IPS DF 6.9 (cell line): ENCODE results near the gene CORO2B.

Experiments
- DNase-seq: peaks from one replicate; pipeline ENCODE4 v3.0.0-alpha.2; 2013; ENCODE audit warnings: low read depth, low spot score
- H3K27ac ChIP-seq: one replicate; pipeline ENCODE4 v1.5.1; 2013; ENCODE audit warnings: low read length, control low read depth
- H3K27me3 ChIP-seq: 2 replicates; pipeline ENCODE4 v1.6.1; 2013; ENCODE audit warnings: mild to moderate bottlenecking, low read length; ENCODE audit not compliant: control insufficient read depth, insufficient read depth
- H3K36me3 ChIP-seq: 2 replicates; pipeline ENCODE4 v1.6.1; 2013; ENCODE audit warnings: low read length; ENCODE audit not compliant: control insufficient read depth, insufficient read depth
- H3K4me1 ChIP-seq: 2 replicates; pipeline ENCODE4 v1.6.1; 2013; ENCODE audit warnings: low read length; ENCODE audit not compliant: control insufficient read depth, insufficient read depth
- H3K4me3 ChIP-seq: 2 replicates; pipeline ENCODE4 v1.5.1; 2013; ENCODE audit warnings: mild to moderate bottlenecking, low read length
- H3K9me3 ChIP-seq: 2 replicates; pipeline ENCODE4 v1.6.1; 2013; ENCODE audit warnings: low read length, inconsistent platforms; ENCODE audit not compliant: control insufficient read depth, insufficient read depth
- WGBS: extraction: QIAGEN DNeasy Blood & Tissue Kit; methylation state at CpG from one replicate; pipeline ENCODE4 v1.1.7; 2013; ENCODE audit warnings: mixed read lengths, missing lambda C conversion rate; ENCODE audit not compliant: insufficient read length, insufficient coverage; 5-methylcytosine and 5-hydroxymethylcytosine counted together

CORO2B gene

DNA sequence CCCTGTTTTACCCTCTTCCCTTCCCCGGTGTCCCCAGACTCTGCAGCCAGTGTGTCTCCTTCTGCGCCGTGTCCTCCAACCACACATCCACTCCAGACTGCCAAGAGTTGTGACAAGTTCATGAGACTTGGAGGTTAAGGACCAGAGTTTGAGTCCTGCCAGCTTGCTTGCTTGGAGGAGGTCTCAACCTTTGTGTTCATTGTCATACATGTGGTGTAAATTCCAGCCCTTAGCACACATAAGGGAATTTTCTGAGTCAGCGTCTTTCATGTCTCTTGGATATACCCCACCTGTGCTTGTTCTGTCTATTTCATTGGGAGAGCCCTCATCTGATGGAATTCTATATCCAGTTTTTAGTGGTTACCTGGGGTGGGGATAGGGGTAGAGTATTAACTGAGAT, 13.3 kb downstream of the CORO2B start:
- Histone ChIP-seq H3K36me3 (no peaks in the 10 kb centered on the region), H3K4me3 (no peak overlapping the region), H3K4me1 (peaks cover 2% of the 10 kb centered on the region; the same call in 1 of the 2 replicates), H3K9me3 (no peaks in the 10 kb centered on the region), H3K27me3 (no peaks in the 10 kb centered on the region), H3K27ac (no peak overlapping the region)
- no CpG with 5 or more reads among the region's 4 CpGs for whole genome bisulfite sequencing
- no peak for DNase-seq

DNA sequence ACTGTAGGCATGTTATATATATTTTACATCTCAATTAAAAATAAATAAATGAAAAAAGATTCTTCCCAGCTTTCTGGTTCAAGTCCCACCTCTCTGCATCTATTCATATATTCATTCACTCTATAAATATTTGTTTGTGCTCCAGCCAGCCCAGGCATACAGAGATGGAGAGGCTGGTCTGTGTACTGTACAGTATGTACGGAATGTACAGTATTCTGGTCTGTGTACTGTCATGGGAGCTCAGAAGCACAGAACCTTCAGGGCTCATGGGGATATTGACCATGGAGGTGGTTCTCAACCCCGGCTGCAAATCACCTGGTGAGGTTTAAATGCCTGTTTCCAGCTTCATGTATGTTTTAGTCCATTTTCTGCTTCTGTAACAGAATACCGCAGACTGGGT, 13.8 kb downstream of the CORO2B start:
- WGBS = no CpG with 5 or more reads among the region's 3 CpGs
- no peak for DNase-seq
- peaks cover 2% of the 10 kb centered on the region; the same call in 1 of the 2 replicates for H3K4me1 ChIP-seq
- H3K36me3 ChIP-seq = no peaks in the 10 kb centered on the region
- no peak overlapping the region for H3K27ac ChIP-seq
- no peaks in the 10 kb centered on the region for H3K27me3 ChIP-seq
- H3K4me3 ChIP-seq = no peak overlapping the region
- H3K9me3 ChIP-seq = no peaks in the 10 kb centered on the region

DNA sequence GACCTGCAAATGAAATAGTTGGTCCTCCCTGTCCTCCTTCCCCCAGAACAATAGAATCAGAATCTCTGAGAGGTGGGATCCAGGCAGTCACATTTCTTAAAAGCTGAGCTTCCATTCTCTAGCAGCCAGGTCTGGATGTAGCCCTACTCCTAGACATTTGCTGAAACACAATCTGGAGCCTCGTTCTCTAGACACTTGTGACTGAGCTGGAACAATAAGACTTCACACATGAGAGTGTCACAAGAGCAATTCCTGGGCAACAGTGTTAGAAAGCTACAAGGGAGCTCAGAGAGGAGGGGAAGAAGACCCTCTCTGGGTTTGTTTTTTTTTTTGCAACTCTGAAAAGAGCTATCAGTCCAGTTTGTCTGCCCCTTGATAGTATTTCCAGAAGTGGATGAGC, 14.5 kb downstream of the CORO2B start:
- no peaks in the 10 kb centered on the region for H3K27me3 ChIP-seq
- WGBS = no CpG with 5 or more reads among the region's 1 CpG

DNA sequence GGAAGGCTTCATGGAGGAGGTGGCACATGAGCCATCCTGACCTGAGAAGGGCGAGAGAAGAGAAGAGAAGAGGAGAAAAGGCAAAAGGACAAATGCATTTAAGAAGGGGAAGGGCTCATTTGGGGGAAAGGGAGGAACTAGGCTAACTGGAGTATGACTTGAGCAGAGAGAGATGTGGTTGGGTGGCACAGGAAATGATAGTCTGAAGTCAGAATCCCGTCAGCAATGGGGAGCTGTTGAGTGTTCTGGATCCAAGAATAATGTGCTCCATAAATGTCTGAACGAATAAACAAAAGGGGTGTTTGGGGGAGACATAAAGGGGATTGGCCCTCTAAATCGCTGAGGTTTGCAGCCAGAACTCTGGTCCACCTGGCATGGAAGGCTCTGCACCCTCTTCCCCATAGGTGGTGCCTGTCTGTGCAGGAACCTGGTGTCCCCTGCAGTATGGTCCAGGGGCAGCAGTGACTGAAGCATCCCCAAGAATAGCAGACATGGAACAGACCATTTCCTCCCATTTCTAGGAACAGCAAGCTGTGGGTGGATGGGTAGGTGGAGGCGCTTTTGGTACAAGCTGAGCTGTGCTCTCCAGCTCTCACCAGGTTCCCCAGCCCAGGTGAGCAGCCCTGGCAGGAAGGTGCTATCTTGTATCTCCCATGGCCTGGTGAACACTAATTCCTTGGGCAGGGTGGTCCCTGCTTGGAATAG, 15.2 kb downstream of the CORO2B start:
- no CpG with 5 or more reads among the region's 5 CpGs for WGBS
- Histone ChIP-seq H3K9me3 (no peaks in the 10 kb centered on the region), H3K36me3 (no peaks in the 10 kb centered on the region), H3K27me3 (no peaks in the 10 kb centered on the region), H3K4me3 (no peak overlapping the region), H3K4me1 (peaks cover 2% of the 10 kb centered on the region), H3K27ac (no peak overlapping the region)
- DNase-seq = no peak

More for the DNA sequence above, 14.5 kb downstream of the CORO2B start:
- no peak overlapping the region for H3K27ac ChIP-seq
- peaks cover 2% of the 10 kb centered on the region for H3K4me1 ChIP-seq
- no peak overlapping the region for H3K4me3 ChIP-seq
- H3K9me3 ChIP-seq = no peaks in the 10 kb centered on the region
- no peaks in the 10 kb centered on the region for H3K36me3 ChIP-seq
- no peak for DNase-seq

DNA sequence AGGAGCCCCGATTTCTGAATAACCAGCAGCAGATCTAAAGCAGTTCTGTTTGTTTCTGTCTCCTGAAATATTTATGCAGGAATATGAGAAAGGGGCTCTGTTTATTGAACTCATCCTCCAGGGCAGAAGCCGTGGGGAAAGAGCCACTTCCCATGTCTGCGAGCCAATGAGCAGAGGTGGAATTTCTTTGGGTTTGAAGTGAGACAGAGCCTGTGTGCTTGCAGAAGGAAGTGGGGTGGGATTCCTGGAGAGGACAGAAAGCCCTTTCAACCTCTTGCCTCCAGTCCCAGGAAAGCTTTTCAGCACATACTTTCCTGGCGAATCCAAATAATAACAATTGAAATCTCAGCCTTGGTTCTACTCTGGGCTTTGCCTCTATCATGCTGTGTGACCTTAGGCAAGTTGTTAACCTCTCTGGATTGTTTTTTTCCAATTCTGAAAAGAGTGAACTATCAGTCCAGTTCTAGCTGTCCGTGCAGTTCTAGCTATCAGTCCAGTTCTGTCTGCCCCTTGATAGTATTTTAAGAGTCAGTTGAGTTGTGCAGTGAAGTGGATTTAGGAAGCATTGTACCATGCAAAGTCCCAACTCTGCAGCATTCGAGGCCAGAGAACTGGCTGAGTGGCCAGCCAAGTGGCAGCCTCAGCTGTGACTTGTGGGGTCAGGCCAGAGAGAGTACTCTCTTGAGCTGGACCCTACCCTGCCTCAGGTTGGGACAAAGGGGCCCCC, 15.9 kb downstream of the CORO2B start:
- Histone ChIP-seq H3K4me3 (no peak overlapping the region), H3K4me1 (peaks cover 5% of the 10 kb centered on the region), H3K9me3 (no peaks in the 10 kb centered on the region), H3K27ac (no peak overlapping the region), H3K36me3 (no peaks in the 10 kb centered on the region), H3K27me3 (no peaks in the 10 kb centered on the region)
- no peak for DNase-seq
- no CpG with 5 or more reads among the region's 6 CpGs for WGBS

DNA sequence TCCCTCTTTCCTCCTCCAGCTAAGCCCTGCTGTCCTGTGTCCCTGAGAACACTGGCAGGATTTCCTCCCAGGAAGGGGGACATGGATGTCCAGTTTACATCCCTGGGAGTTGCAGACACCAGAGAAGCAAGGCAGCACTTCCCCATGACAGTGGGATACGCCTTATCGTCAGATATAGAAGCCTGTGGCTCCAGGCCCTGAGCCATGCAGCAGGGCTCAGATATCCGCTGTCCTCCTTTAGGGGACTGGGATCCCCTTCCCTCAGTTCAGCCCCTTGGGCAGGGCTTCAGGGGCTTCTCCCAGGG, 16.4 kb downstream of the CORO2B start:
- no peak for DNase-seq
- H3K27ac ChIP-seq = no peak overlapping the region
- no peak overlapping the region for H3K4me3 ChIP-seq
- WGBS = no CpG with 5 or more reads among the region's 3 CpGs
- no peaks in the 10 kb centered on the region for H3K36me3 ChIP-seq
- H3K27me3 ChIP-seq = no peaks in the 10 kb centered on the region
- H3K4me1 ChIP-seq = peaks cover 10% of the 10 kb centered on the region
- no peaks in the 10 kb centered on the region for H3K9me3 ChIP-seq

DNA sequence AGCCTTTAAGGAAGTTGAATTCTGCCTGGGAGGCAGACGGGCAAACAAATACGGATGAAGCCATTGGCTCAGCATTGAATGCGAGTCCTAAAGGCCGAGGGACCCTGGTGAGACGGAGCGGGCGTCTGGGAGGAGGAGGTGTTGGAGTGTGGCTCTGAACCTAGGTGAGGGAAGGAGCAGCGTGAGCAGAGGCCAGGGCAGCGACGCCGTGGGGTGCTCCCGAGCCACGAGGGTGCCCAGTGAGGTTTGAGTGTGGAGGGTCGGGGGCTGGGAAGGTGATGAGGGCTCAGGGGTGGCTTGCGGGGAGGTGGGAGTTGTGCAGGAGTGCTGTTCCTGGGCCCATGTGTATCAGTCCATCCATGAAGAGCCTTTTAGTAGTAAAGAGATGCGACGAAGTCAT, 17.0 kb downstream of the CORO2B start:
- no CpG with 5 or more reads among the region's 17 CpGs for WGBS
- Histone ChIP-seq H3K27me3 (no peaks in the 10 kb centered on the region), H3K36me3 (no peaks in the 10 kb centered on the region)

DNA sequence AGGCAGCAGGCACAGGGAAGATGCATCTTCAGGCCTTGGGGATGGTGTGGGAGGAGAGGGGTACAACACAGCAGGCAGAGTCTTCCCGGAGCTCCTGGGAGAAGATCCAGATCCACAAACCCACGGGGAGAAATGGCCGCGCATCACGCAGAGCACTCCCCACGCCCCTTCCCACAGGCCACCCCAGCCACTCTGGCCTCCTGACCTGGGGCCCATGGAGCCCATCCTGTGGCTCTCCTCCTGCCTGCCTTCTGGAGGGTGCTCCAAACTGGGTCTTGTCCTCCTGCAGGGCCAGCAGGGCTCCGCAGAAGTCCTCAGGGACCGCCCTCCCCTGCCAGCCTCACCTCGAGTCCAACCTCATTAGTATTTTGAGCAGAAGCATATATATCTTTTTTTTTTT, 17.9 kb downstream of the CORO2B start:
- Histone ChIP-seq H3K4me1 (peaks cover 12% of the 10 kb centered on the region), H3K36me3 (no peaks in the 10 kb centered on the region), H3K27me3 (no peaks in the 10 kb centered on the region), H3K27ac (no peak overlapping the region), H3K4me3 (no peak overlapping the region), H3K9me3 (no peaks in the 10 kb centered on the region)
- WGBS = no CpG with 5 or more reads among the region's 9 CpGs
- DNase-seq = no peak

More for the DNA sequence above, 17.0 kb downstream of the CORO2B start:
- Histone ChIP-seq H3K27ac (no peak overlapping the region), H3K9me3 (no peaks in the 10 kb centered on the region), H3K4me3 (no peak overlapping the region), H3K4me1 (peaks cover 12% of the 10 kb centered on the region)
- DNase-seq = no peak

DNA sequence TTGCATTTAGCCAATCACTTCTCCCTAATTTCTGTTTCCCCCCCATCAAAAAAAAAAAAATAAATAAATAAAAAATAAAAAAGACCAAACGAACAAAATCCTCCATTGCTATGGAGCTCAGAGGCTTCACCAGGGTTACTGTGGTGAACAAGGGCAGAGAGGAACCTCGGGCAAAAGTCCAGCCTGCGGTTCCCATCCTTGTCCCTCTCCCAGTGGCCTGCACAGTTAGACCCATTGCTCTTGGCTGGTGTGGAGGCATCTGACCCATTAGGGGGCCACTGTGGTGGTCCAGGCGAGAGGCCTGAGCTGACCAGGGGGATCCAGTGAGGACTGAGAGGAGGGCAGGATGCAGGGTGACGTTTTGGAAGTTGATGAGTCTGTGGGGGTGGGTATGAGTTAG, 18.8 kb downstream of the CORO2B start:
- Histone ChIP-seq H3K4me1 (peaks cover 12% of the 10 kb centered on the region), H3K9me3 (no peaks in the 10 kb centered on the region), H3K27me3 (no peaks in the 10 kb centered on the region), H3K36me3 (no peaks in the 10 kb centered on the region), H3K4me3 (no peak overlapping the region), H3K27ac (no peak overlapping the region)
- no CpG with 5 or more reads among the region's 5 CpGs for WGBS
- DNase-seq = no peak

DNA sequence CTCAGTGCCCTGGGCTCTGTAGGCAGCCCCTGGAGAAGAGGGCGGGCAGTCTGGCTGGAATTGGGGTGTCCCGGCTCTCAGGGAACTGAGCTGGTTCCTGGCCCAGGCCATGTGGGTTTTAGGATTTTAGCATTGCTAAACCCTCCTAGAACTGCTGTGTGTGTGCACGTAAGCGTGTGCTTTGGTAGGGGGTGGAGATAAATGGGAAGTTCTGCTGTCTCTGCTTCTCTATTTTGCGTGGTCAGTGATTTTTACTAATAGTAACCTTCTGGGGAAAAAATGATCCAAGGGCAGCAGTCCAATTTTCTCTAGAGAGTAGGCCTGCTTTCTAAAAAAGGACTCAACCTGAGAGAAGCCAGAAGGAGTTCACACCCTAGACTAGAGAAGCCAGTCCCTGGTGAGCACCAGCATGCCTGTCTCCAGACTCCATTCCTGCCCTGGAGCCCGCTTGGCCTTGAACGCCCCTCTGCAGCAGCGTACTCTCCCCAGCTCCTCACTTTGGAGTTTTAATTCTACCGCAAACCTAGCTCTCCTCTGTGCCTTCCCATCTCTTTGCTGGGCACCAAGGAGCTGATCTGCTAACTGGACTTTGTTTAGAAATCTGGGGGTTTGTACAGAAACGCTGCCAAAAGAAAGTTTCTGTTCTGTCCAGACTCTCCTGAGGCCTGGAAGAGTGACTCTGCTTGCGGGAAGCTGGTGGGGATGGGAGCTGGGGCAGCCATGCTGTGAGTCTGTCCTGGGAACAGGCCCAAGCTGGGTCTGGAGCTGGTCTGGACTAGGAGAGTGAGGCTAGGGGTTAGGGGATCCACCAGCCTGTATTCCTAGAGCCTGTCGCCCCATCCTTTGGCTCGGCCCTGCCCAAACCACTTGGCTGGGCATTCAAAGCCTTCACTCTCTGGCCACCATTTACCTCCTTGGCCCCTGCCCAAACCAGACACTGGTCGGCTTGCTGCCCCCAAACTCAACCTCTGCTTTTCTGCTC, 19.7 kb downstream of the CORO2B start:
- DNase-seq = no peak
- Histone ChIP-seq H3K9me3 (no peaks in the 10 kb centered on the region), H3K4me1 (peaks cover 12% of the 10 kb centered on the region), H3K36me3 (no peaks in the 10 kb centered on the region), H3K27ac (no peak overlapping the region), H3K27me3 (no peaks in the 10 kb centered on the region), H3K4me3 (no peak overlapping the region)
- WGBS = no CpG with 5 or more reads among the region's 14 CpGs
